BLaER1 treated with 17β-estradiol and CSF1 and Interleukin-3, amounts not matched to agents 10 nM and 100 nM (cell line): Measurements from ENCODE around the gene PKP4.

Source experiments
- H3K27ac ChIP-seq, 11 experiments: shearing (Covaris generic); formaldehyde crosslinking; 2 replicates each; pipeline ENCODE4 v1.8.1; 2022
- H3K27me3 ChIP-seq, 11 experiments: shearing (Covaris generic); formaldehyde crosslinking; 2 replicates each; pipeline ENCODE4 v1.8.1; 2022
- H3K36me3 ChIP-seq, 11 experiments: shearing (Covaris generic); formaldehyde crosslinking; 2 replicates each; pipeline ENCODE4 v1.8.1; 2022
- H3K4me1 ChIP-seq, 10 experiments: shearing (Covaris generic); formaldehyde crosslinking; 2 replicates each; pipeline ENCODE4 v1.8.1; 2022
- H3K4me2 ChIP-seq, 11 experiments: shearing (Covaris generic); formaldehyde crosslinking; 2 replicates each; pipeline ENCODE4 v1.8.1; 2022
- H3K4me3 ChIP-seq, 10 experiments: shearing (Covaris generic); formaldehyde crosslinking; 2 replicates each; pipeline ENCODE4 v1.8.1; 2022
- H3K9ac ChIP-seq, 11 experiments: shearing (Covaris generic); formaldehyde crosslinking; 2 replicates each; pipeline ENCODE4 v1.8.1; 2022
- H3K9me3 ChIP-seq, 11 experiments: shearing (Covaris generic); formaldehyde crosslinking; replicated peaks in 1 of 11; 2 replicates each; pipeline ENCODE4 v1.8.1; 2022
- H4K20me1 ChIP-seq, 11 experiments: shearing (Covaris generic); formaldehyde crosslinking; 2 replicates each; pipeline ENCODE4 v1.8.1; 2022
- Cebpa-rat ChIP-seq, 11 experiments: shearing (Covaris generic); IDR thresholded peaks; 2 replicates each; pipeline ENCODE4 v1.8.1; 2022

PKP4 gene

GRCh38 chr2:158512323-158512722 lies 55.6 kb downstream of the PKP4 start:
- H3K4me2 ChIP-seq = no peak overlapping the region
- peaks cover 2 to 9% (median 3%) of the 10 kb centered on the region in 10 experiments; a peak in 18 of 20 replicates for H3K4me1 ChIP-seq
- H3K27ac ChIP-seq = no peak overlapping the region
- no peak for TF ChIP-seq Cebpa-rat (IDR thresholded peaks at IDR 0.05)
- no peak overlapping the region for H3K9ac ChIP-seq
- H3K27me3 ChIP-seq = no peaks in the 10 kb centered on the region
- H3K36me3 ChIP-seq = no peaks in the 10 kb centered on the region; a peak in 1 of 22 replicates
- H4K20me1 ChIP-seq = no peaks in the 10 kb centered on the region
- no peak overlapping the region for H3K4me3 ChIP-seq
- H3K9me3 ChIP-seq = no peaks in the 10 kb centered on the region

DNA sequence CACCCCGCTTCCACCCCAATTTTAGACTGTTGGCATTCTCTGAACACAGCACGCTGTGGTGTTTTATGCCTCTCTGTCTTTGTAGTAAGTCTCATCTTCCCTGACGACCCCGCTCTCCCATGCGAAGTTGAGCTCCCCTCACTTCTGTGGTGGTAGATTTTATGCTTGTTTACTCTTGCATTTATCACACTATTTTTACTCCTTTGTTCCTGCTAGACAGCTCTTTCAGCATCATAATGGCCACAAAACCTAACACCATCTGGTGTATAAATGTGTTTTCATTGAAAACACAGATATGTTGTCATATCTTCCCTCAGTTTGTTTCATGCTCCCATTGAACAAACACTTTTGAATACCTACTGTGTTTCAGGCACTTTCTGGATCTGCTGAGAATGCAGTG lies 57.1 kb downstream of the PKP4 start:
- Histone ChIP-seq H3K9ac (no peak overlapping the region), H3K27ac (no peak overlapping the region), H3K27me3 (no peaks in the 10 kb centered on the region), H3K9me3 (no peaks in the 10 kb centered on the region), H3K4me2 (no peak overlapping the region), H3K4me3 (no peak overlapping the region), H3K36me3 (no peaks in the 10 kb centered on the region; a peak in 1 of 22 replicates), H3K4me1 (peaks cover 17 to 24% (median 18%) of the 10 kb centered on the region in 10 experiments), H4K20me1 (no peaks in the 10 kb centered on the region)
- TF ChIP-seq Cebpa-rat (IDR thresholded peaks at IDR 0.05) = no peak

GRCh38 chr2:158518084-158518483 lies 61.3 kb downstream of the PKP4 start:
- peak overlapping the region; percentile 48 to 89 (median 75) for H3K4me2 ChIP-seq
- peak overlapping the region; percentile 2 to 70 (median 54); a peak in 18 of 22 replicates for H3K27ac ChIP-seq
- H3K9ac ChIP-seq = peak overlapping the region in 5 of 11 experiments; percentile 1 to 40 (median 25); a peak in 4 of 22 replicates

DNA sequence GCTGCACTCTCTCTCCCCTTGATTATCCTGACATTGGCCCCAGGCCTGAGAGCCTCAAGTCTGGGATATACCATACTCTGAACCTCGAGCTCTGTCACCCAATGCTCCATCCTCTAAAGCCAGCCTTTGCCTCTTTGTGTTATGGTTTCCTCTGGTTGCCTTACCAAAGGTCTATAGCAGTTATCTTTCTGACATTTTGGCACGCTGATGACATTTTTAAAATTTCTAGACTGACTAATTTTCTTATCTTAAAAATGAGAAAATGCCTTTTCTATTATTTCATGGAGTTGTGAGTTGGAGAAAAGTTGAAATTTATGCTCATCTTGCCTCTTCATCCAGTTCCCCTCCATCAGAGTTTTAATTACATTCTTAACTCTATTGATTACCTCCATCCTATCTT lies 62.7 kb downstream of the PKP4 start:
- peaks cover 0 to 11% (median 7%) of the 10 kb centered on the region in 11 experiments; a peak in 11 of 22 replicates for H3K9me3 ChIP-seq
- no peak overlapping the region for H3K4me3 ChIP-seq
- peak overlapping the region in 6 of 11 experiments; percentile 20 to 67 (median 52); a peak in 8 of 22 replicates for H3K27ac ChIP-seq
- peak overlapping the region in 4 of 11 experiments; percentile 73 to 89 (median 76); a peak in 6 of 22 replicates for H3K4me2 ChIP-seq
- H3K9ac ChIP-seq = no peak overlapping the region
- no peak for TF ChIP-seq Cebpa-rat (IDR thresholded peaks at IDR 0.05)
- H4K20me1 ChIP-seq = no peaks in the 10 kb centered on the region
- no peaks in the 10 kb centered on the region for H3K27me3 ChIP-seq
- peaks cover 0 to 6% (median 0%) of the 10 kb centered on the region in 11 experiments; a peak in 2 of 22 replicates for H3K36me3 ChIP-seq
- H3K4me1 ChIP-seq = peaks cover 18 to 31% (median 24%) of the 10 kb centered on the region in 10 experiments

More at GRCh38 chr2:158518084-158518483, 61.3 kb downstream of the PKP4 start:
- TF ChIP-seq Cebpa-rat (IDR thresholded peaks at IDR 0.05) = peak in 5 of 11 experiments; percentile 22 to 82 (median 32); a peak in 6 of 22 replicates
- Histone ChIP-seq H3K4me1 (peaks cover 18 to 31% (median 24%) of the 10 kb centered on the region in 10 experiments), H3K4me3 (peak overlapping the region in 2 of 10 experiments; percentile 1 to 15; a peak in 2 of 20 replicates), H3K36me3 (peaks cover 0 to 6% (median 0%) of the 10 kb centered on the region in 11 experiments; a peak in 2 of 22 replicates), H3K9me3 (peaks cover 0 to 11% (median 7%) of the 10 kb centered on the region in 11 experiments; a peak in 11 of 22 replicates), H3K27me3 (no peaks in the 10 kb centered on the region), H4K20me1 (no peaks in the 10 kb centered on the region)

DNA sequence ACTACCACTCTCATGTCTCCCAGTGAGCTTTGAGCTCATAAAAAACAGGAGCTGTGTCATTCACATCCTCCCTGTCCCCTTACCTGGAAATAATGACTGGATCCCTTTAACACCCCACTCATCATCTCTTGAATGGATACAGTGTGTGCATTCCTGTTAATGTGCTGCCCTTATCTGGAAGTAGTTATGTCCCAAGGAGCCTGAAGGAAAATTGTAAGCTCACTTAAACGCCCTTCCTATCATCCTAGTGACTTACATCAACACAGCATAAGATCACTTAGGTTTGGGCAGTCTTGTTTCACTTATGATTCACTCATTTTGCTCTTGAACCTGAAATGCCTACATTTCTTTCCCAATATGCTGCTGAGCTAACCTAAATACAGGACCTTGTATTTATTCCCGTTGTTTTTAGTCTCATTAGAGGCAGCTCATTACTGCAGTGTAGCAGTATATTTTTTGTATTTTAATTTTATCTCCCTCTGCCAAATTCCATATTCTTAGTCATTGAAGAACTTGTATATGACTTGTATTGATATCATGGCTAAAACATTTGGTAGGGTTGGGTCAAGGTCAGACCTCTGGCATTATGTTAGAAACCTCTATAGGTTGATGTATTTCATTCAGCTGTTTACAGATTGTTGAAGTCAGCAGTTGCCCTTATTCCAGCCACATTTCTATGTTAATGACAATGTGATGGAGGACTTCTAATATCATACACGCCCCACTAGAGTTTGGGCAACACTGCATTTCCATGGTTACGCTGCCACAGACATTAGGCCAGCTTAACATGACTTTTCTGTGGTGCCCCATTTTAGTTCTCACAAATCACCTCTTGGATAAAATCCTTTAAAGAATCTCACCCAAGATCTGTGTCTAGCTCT lies 72.9 kb downstream of the PKP4 start:
- no peak overlapping the region for H3K4me2 ChIP-seq
- H3K36me3 ChIP-seq = peaks cover 0 to 4% (median 0%) of the 10 kb centered on the region in 11 experiments; a peak in 2 of 22 replicates
- H3K4me1 ChIP-seq = no peaks in the 10 kb centered on the region
- no peaks in the 10 kb centered on the region for H3K27me3 ChIP-seq
- H3K4me3 ChIP-seq = no peak overlapping the region
- no peak overlapping the region for H3K27ac ChIP-seq
- no peak overlapping the region for H3K9ac ChIP-seq
- TF ChIP-seq Cebpa-rat (IDR thresholded peaks at IDR 0.05) = no peak
- H3K9me3 ChIP-seq = no peaks in the 10 kb centered on the region
- no peaks in the 10 kb centered on the region for H4K20me1 ChIP-seq

- no peak for TF ChIP-seq Cebpa-rat (IDR thresholded peaks at IDR 0.05)
- no peak overlapping the region for H3K27ac ChIP-seq
These were observed 74.1 kb downstream of the PKP4 start for GRCh38 chr2:158530829-158531228.

GRCh38 chr2:158533009-158533408 lies 76.3 kb downstream of the PKP4 start:
- H3K4me3 ChIP-seq = no peak overlapping the region
- H3K9me3 ChIP-seq = no peaks in the 10 kb centered on the region
- peaks cover 0 to 13% (median 6%) of the 10 kb centered on the region in 11 experiments; a peak in 9 of 22 replicates for H3K36me3 ChIP-seq
- H3K4me2 ChIP-seq = no peak overlapping the region
- no peak overlapping the region for H3K27ac ChIP-seq
- H3K9ac ChIP-seq = no peak overlapping the region
- no peaks in the 10 kb centered on the region for H3K27me3 ChIP-seq
- H3K4me1 ChIP-seq = no peaks in the 10 kb centered on the region
- H4K20me1 ChIP-seq = no peaks in the 10 kb centered on the region
- TF ChIP-seq Cebpa-rat (IDR thresholded peaks at IDR 0.05) = no peak

More at GRCh38 chr2:158530829-158531228, 74.1 kb downstream of the PKP4 start:
- Histone ChIP-seq H3K27me3 (no peaks in the 10 kb centered on the region), H3K4me2 (no peak overlapping the region), H4K20me1 (no peaks in the 10 kb centered on the region), H3K4me1 (no peaks in the 10 kb centered on the region), H3K4me3 (no peak overlapping the region), H3K9me3 (no peaks in the 10 kb centered on the region), H3K9ac (no peak overlapping the region), H3K36me3 (peaks cover 0 to 13% (median 0%) of the 10 kb centered on the region in 11 experiments; a peak in 2 of 22 replicates)

GRCh38 chr2:158539176-158540005 lies 82.6 kb downstream of the PKP4 start:
- no peak overlapping the region for H3K4me3 ChIP-seq
- TF ChIP-seq Cebpa-rat (IDR thresholded peaks at IDR 0.05) = no peak
- H3K4me1 ChIP-seq = peaks cover 4 to 13% (median 9%) of the 10 kb centered on the region in 10 experiments
- H3K4me2 ChIP-seq = peak overlapping the region in 2 of 11 experiments; percentile 9 to 22; a peak in 2 of 22 replicates
- H3K27me3 ChIP-seq = no peaks in the 10 kb centered on the region
- no peak overlapping the region for H3K9ac ChIP-seq
- no peaks in the 10 kb centered on the region for H3K9me3 ChIP-seq
- H3K36me3 ChIP-seq = peaks cover 0 to 8% (median 6%) of the 10 kb centered on the region in 11 experiments; a peak in 8 of 22 replicates
- H3K27ac ChIP-seq = no peak overlapping the region
- H4K20me1 ChIP-seq = no peaks in the 10 kb centered on the region
